ENCODE data around the gene ANO2. TPM values are rescaled to one million over a fixed set of nuclear protein-coding genes. Genes with fewer than 3 reads are reported as not detected.

ANO2 gene
- total RNA-seq, 4 donors from 2014 or later = 1.4 to 3.3 (median 2.7) TPM; not detected in 1

- DNase-seq = no peak
- H3K36me3 ChIP-seq = no peaks in the 10 kb centered on the region
- in situ Hi-C loops (cut with MboI; ENCODE audit: low pct_ligation_motif_present in 1 of 4, low pct_unique_long_range_greater_than_20kb in 1 of 4, low sequenced_read_pairs in 3 of 4) (loop anchor here (25.0 kb wide), 4 partner anchors 339 to 614 kb away; partner anchors contain the start of gene NTF3 (in 2 of the 4)), intact Hi-C loops (cut with DNase I; ENCODE audit: low total_unique reads) (no loop called here)
- no peak overlapping the region for H3K4me3 ChIP-seq
- H3K27ac ChIP-seq = no peak overlapping the region
- H3K27me3 ChIP-seq = no peaks in the 10 kb centered on the region
- no peaks in the 10 kb centered on the region for H3K9me3 ChIP-seq
- 90% methylated on average over 4 of the region's 4 CpGs; no CpG with 5 or more reads in 1 of the 2 donors for WGBS, 2 donors (ENCODE audit: low coverage in 1 of 2)
- H3K4me1 ChIP-seq = no peaks in the 10 kb centered on the region
- TF ChIP-seq EP300 (IDR thresholded peaks at IDR 0.05; ENCODE audit: low read depth) (no peak), CTCF (IDR thresholded peaks at IDR 0.05) (no peak), POLR2AphosphoS5 (IDR thresholded peaks at IDR 0.05) (no peak), POLR2A (IDR thresholded peaks at IDR 0.05) (no peak)
Measured at GRCh38 chr12:5776091-5776490, 169.0 kb downstream of the ANO2 start.

- Histone ChIP-seq H3K4me3 (no peak overlapping the region), H3K4me1 (peaks cover 0 to 4% (median 0%) of the 10 kb centered on the region in 4 donors), H3K27ac (no peak overlapping the region), H3K36me3 (no peaks in the 10 kb centered on the region), H3K27me3 (no peaks in the 10 kb centered on the region), H3K9me3 (no peaks in the 10 kb centered on the region)
- WGBS, 2 donors (ENCODE audit: low coverage in 1 of 2) = 56 to 75% methylated on average over 2 to 3 of the region's 3 CpGs
- no peak for DNase-seq
- intact Hi-C loops (cut with DNase I; ENCODE audit: low total_unique reads) (no loop called here), in situ Hi-C loops (cut with MboI; ENCODE audit: low pct_ligation_motif_present in 1 of 4, low pct_unique_long_range_greater_than_20kb in 1 of 4, low sequenced_read_pairs in 3 of 4) (no loop called here)
- TF ChIP-seq POLR2AphosphoS5 (IDR thresholded peaks at IDR 0.05) (no peak), EP300 (IDR thresholded peaks at IDR 0.05; ENCODE audit: low read depth) (no peak), CTCF (IDR thresholded peaks at IDR 0.05) (no peak), POLR2A (IDR thresholded peaks at IDR 0.05) (no peak)
Measured at GRCh38 chr12:5773550-5773949, 171.5 kb downstream of the ANO2 start.

GRCh38 chr12:5771756-5772155 is 173.3 kb downstream of the ANO2 start:
- TF ChIP-seq EP300 (IDR thresholded peaks at IDR 0.05; ENCODE audit: low read depth) (no peak), POLR2A (IDR thresholded peaks at IDR 0.05) (no peak), POLR2AphosphoS5 (IDR thresholded peaks at IDR 0.05) (no peak), CTCF (IDR thresholded peaks at IDR 0.05) (no peak)
- in situ Hi-C loops (cut with MboI; ENCODE audit: low pct_ligation_motif_present in 1 of 4, low pct_unique_long_range_greater_than_20kb in 1 of 4, low sequenced_read_pairs in 3 of 4) = no loop called here
- Histone ChIP-seq H3K4me3 (no peak overlapping the region), H3K36me3 (no peaks in the 10 kb centered on the region), H3K9me3 (no peaks in the 10 kb centered on the region), H3K27me3 (no peaks in the 10 kb centered on the region), H3K27ac (no peak overlapping the region), H3K4me1 (peaks cover 0 to 4% (median 0%) of the 10 kb centered on the region in 4 donors)
- intact Hi-C loops (cut with DNase I; ENCODE audit: low total_unique reads) = no loop called here
- DNase-seq = no peak
- 64 to 71% methylated on average over 1 of the region's 1 CpG for WGBS, 2 donors (ENCODE audit: low coverage in 1 of 2)

- Histone ChIP-seq H3K36me3 (no peaks in the 10 kb centered on the region), H3K9me3 (no peaks in the 10 kb centered on the region), H3K27ac (no peak overlapping the region), H3K4me1 (peaks cover 0 to 4% (median 0%) of the 10 kb centered on the region in 4 donors), H3K27me3 (no peaks in the 10 kb centered on the region), H3K4me3 (no peak overlapping the region)
- TF ChIP-seq EP300 (IDR thresholded peaks at IDR 0.05; ENCODE audit: low read depth) = no peak
- no peak for TF ChIP-seq POLR2A (IDR thresholded peaks at IDR 0.05)
- no peak for TF ChIP-seq POLR2AphosphoS5 (IDR thresholded peaks at IDR 0.05)
- no peak for TF ChIP-seq CTCF (IDR thresholded peaks at IDR 0.05)
- in situ Hi-C loops (cut with MboI; ENCODE audit: low pct_ligation_motif_present in 1 of 4, low pct_unique_long_range_greater_than_20kb in 1 of 4, low sequenced_read_pairs in 3 of 4) = no loop called here
- DNase-seq = no peak
- intact Hi-C loops (cut with DNase I; ENCODE audit: low total_unique reads) = no loop called here
- WGBS, 2 donors (ENCODE audit: low coverage in 1 of 2) = 84% methylated on average over 1 of the region's 1 CpG; no CpG with 5 or more reads in 1 of the 2 donors
Measured at GRCh38 chr12:5770727-5771126, 174.3 kb downstream of the ANO2 start.

Data from transverse colon (tissue), 4 donors.